GM18909 (cell line): Measurements from ENCODE around the gene ZC3H7A.

Experiments
- ATAC-seq: cut with Tn5 transposase; IDR thresholded peaks from one replicate; pipeline ENCODE4 v1.9.1; 2021; ENCODE audit warnings: mild to moderate bottlenecking; ENCODE audit not compliant: unreplicated experiment, poor library complexity

Gene ZC3H7A

GRCh38 chr16:11712122-11712521 is 84.9 kb downstream of the ZC3H7A start:
- ATAC-seq: no peak

GRCh38 chr16:11711662-11712061 is 85.4 kb downstream of the ZC3H7A start:
- no peak for ATAC-seq

GRCh38 chr16:11708421-11708820 is 88.6 kb downstream of the ZC3H7A start:
- no peak for ATAC-seq

DNA sequence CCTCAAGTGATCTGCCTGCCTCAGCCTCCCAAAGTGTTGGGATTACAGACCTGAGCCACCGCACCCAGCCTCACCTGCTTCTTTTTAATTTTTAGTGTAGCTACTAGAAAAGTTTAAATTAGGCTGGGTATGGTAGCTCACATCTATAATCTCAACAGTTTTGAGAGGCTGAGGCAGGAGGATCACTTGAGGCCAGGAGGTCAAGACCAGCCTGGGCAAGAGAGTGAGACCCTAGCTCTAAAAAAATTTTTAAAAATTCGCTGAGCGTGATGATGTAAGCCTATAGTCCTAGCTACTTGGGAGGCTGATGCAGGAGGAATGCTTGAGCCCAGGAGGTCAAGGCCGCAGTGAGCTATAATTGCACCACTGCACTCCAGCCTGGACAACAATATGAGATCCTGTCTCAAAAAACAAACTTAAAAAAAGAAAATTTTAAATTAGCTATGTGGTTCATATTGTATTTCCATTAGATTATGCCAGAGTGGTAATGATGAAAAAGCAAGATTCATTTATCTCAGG is 89.3 kb downstream of the ZC3H7A start:
- ATAC-seq: no peak

- ATAC-seq: peak; percentile 78
Observed at GRCh38 chr16:11706180-11706742, 90.8 kb downstream of the ZC3H7A start.

GRCh38 chr16:11705311-11706025 is 91.6 kb downstream of the ZC3H7A start:
- no peak for ATAC-seq
